CD14-positive monocyte (primary cell): ENCODE measurements around the gene DLX6. TPM values are rescaled to one million over a fixed set of nuclear protein-coding genes. Genes with fewer than 3 reads are reported as not detected.

Experiments used
- DNase-seq, 3 donors: peaks; one replicate each; pipeline ENCODE4 v3.0.0-alpha.2; 2011 to 2022
- H2AFZ ChIP-seq: 2 replicates; pipeline ENCODE4 v1.6.0; 2012; ENCODE audit warnings: mild to moderate bottlenecking, low read depth, low read length, inconsistent platforms; ENCODE audit not compliant: insufficient read depth, poor library complexity, severe bottlenecking
- H3K27ac ChIP-seq, 2 donors: 1 replicate in 1 of 2; 2 replicates in 1 of 2; pipeline ENCODE4 v1.5.1; 2012 to 2013; ENCODE audit warnings: low read length in 2 of 2, control low read depth in 1 of 2, inconsistent platforms in 1 of 2, low read depth in 1 of 2, mild to moderate bottlenecking in 1 of 2
- H3K27me3 ChIP-seq, 2 donors: one replicate each; pipeline versions ENCODE4 v1.6.0 to v1.6.1; 2011 to 2013; ENCODE audit warnings: low read length in 2 of 2; ENCODE audit not compliant: control insufficient read depth in 2 of 2, insufficient read depth in 2 of 2
- H3K36me3 ChIP-seq, 2 donors: replicated peaks in 1 of 2; 1 replicate in 1 of 2; 2 replicates in 1 of 2; pipeline versions ENCODE4 v1.5.1 to v1.6.1; 2012 to 2013; ENCODE audit warnings: low read length in 2 of 2, control low read depth in 1 of 2, inconsistent platforms in 1 of 2, mild to moderate bottlenecking in 1 of 2; ENCODE audit not compliant: insufficient read depth in 2 of 2, control insufficient read depth in 1 of 2
- H3K4me1 ChIP-seq, 2 donors: 1 replicate in 1 of 2; 2 replicates in 1 of 2; pipeline versions ENCODE4 v1.5.1 to v1.6.1; 2012 to 2013; ENCODE audit warnings: low read length in 2 of 2, control low read depth in 1 of 2, inconsistent platforms in 1 of 2, mild to moderate bottlenecking in 1 of 2, moderate library complexity in 1 of 2; ENCODE audit not compliant: insufficient read depth in 2 of 2, control insufficient read depth in 1 of 2
- H3K4me2 ChIP-seq: replicated peaks from 2 replicates; pipeline ENCODE3; 2012; ENCODE audit warnings: low read length, moderate library complexity, mild to moderate bottlenecking; ENCODE audit not compliant: poor library complexity, severe bottlenecking; ENCODE audit errors: extremely low read depth
- H3K4me3 ChIP-seq, 3 experiments: fragments of 200-600 bp in 1 of 3; sonication (generic) in 1 of 3; replicated peaks in 1 of 3; 1 replicate in 2 of 3; 2 replicates in 1 of 3; pipeline ENCODE4 v1.5.1; 2011 to 2013; ENCODE audit warnings: low read length in 3 of 3, mild to moderate bottlenecking in 3 of 3, control low read depth in 2 of 3, low read depth in 2 of 3, inconsistent platforms in 1 of 3, moderate library complexity in 1 of 3
- H3K79me2 ChIP-seq: 2 replicates; pipeline ENCODE4 v1.6.0; 2012; ENCODE audit warnings: mild to moderate bottlenecking, control low read depth, inconsistent platforms, low read length, moderate library complexity; ENCODE audit not compliant: insufficient read depth
- H3K9ac ChIP-seq: 2 replicates; pipeline ENCODE4 v1.6.0; 2017; ENCODE audit warnings: low read length, mild to moderate bottlenecking; ENCODE audit not compliant: insufficient read depth, poor library complexity, severe bottlenecking
- H3K9me3 ChIP-seq, 2 donors: replicated peaks in 1 of 2; 1 replicate in 1 of 2; 2 replicates in 1 of 2; pipeline versions ENCODE4 v1.5.1 to v1.6.1; 2012 to 2013; ENCODE audit warnings: low read length in 2 of 2, control low read depth in 1 of 2; ENCODE audit not compliant: control insufficient read depth in 1 of 2, insufficient read depth in 1 of 2
- H4K20me1 ChIP-seq: 2 replicates; pipeline ENCODE4 v1.6.0; 2012; ENCODE audit warnings: mild to moderate bottlenecking, low read length, control low read depth, moderate library complexity; ENCODE audit not compliant: insufficient read depth
- H3K27ac Mint-ChIP-seq, 7 donors: one replicate each; pipeline ENCODE4 v1.8.0; 2020; ENCODE audit warnings: mild to moderate bottlenecking in 7 of 7, mixed read lengths in 7 of 7, moderate library complexity in 6 of 7, inconsistent platforms in 2 of 7
- H3K27me3 Mint-ChIP-seq, 3 donors: one replicate each; pipeline ENCODE4 v1.8.0; 2021 to 2022; ENCODE audit warnings: low read depth in 3 of 3, mild to moderate bottlenecking in 3 of 3, mixed read lengths in 3 of 3, moderate library complexity in 3 of 3, inconsistent platforms in 1 of 3
- H3K36me3 Mint-ChIP-seq, 2 donors: one replicate each; pipeline ENCODE4 v1.8.0; 2020; ENCODE audit warnings: mixed read lengths in 2 of 2, inconsistent platforms in 1 of 2, mild to moderate bottlenecking in 1 of 2
- H3K4me1 Mint-ChIP-seq: one replicate; pipeline ENCODE4 v1.8.0; 2020; ENCODE audit warnings: mild to moderate bottlenecking, mixed read lengths
- H3K4me3 Mint-ChIP-seq, 2 donors: one replicate each; pipeline ENCODE4 v1.8.0; 2020; ENCODE audit warnings: mild to moderate bottlenecking in 2 of 2, mixed read lengths in 2 of 2, moderate library complexity in 1 of 2
- H3K9me3 Mint-ChIP-seq, 7 donors: one replicate each; pipeline ENCODE4 v1.8.0; 2020 to 2022; ENCODE audit warnings: mixed read lengths in 7 of 7, mild to moderate bottlenecking in 6 of 7, moderate library complexity in 6 of 7, inconsistent platforms in 2 of 7
- WGBS: methylation state at CpG from one replicate; pipeline ENCODE4 v1.1.5; 2013; ENCODE audit warnings: missing lambda C conversion rate; ENCODE audit not compliant: insufficient coverage; 5-methylcytosine and 5-hydroxymethylcytosine counted together
- intact Hi-C, 2 donors: fragments of 100-400 bp; cut with micrococcal nuclease; formaldehyde crosslinking; loops; one replicate each; pipeline versions ENCODE4 v1.15.0 to v1.15.1; 2023
- polyA plus RNA-seq, 3 donors: library from polyadenylated mRNA; depleted of rRNA in 1 of 3; unstranded in 2 of 3; stranded (reverse) in 1 of 3; fragments of 300-500 nt in 2 of 3; fragments of >200 nt in 1 of 3; fragmentation: Illumina TruSeq in 2 of 3; gene quantifications; 1 replicate in 2 of 3; 2 replicates in 1 of 3; pipeline ENCODE4 v1.2.3, GENCODE V29; 2012 to 2021
- TF ChIP-seq, protein P1 (sequence below): fragments of 200-600 bp; IDR thresholded peaks from one replicate; pipeline ENCODE4 v1.8.0; 2022; ENCODE audit warnings: antibody characterized with exemption, mild to moderate bottlenecking

DLX6 gene
- polyA plus RNA-seq, 3 donors, result not detected

- H3K4me1 ChIP-seq, result no peaks in the 10 kb centered on the region
- H3K4me1 Mint-ChIP-seq, result no peaks in the 10 kb centered on the region
- peaks cover 3 to 77% of the 10 kb centered on the region in 2 donors for H3K9me3 ChIP-seq
- peaks cover 93 to 97% of the 10 kb centered on the region in 2 donors for H3K27me3 ChIP-seq
- intact Hi-C loops, result no loop called here
- H3K27ac Mint-ChIP-seq, result no peak overlapping the region
- H3K36me3 ChIP-seq, result no peaks in the 10 kb centered on the region
- no peak overlapping the region for H3K4me2 ChIP-seq
- peaks cover 0 to 9% of the 10 kb centered on the region in 2 donors for H3K36me3 Mint-ChIP-seq
- peaks cover 97 to 100% (median 100%) of the 10 kb centered on the region in 3 donors for H3K27me3 Mint-ChIP-seq
- H3K9me3 Mint-ChIP-seq, result peaks cover 0 to 39% (median 18%) of the 10 kb centered on the region in 7 donors
- no peak for DNase-seq
- H2AFZ ChIP-seq, result no peak overlapping the region
- H3K27ac ChIP-seq, result no peak overlapping the region
- 6% methylated on average over 12 of the region's 14 CpGs for WGBS
- no peaks in the 10 kb centered on the region for H3K79me2 ChIP-seq
- peak overlapping the region in 1 of 2 donors; percentile 84 for H3K4me3 Mint-ChIP-seq
- H4K20me1 ChIP-seq, result no peaks in the 10 kb centered on the region
- H3K9ac ChIP-seq, result no peak overlapping the region
- TF ChIP-seq, protein P1, sequence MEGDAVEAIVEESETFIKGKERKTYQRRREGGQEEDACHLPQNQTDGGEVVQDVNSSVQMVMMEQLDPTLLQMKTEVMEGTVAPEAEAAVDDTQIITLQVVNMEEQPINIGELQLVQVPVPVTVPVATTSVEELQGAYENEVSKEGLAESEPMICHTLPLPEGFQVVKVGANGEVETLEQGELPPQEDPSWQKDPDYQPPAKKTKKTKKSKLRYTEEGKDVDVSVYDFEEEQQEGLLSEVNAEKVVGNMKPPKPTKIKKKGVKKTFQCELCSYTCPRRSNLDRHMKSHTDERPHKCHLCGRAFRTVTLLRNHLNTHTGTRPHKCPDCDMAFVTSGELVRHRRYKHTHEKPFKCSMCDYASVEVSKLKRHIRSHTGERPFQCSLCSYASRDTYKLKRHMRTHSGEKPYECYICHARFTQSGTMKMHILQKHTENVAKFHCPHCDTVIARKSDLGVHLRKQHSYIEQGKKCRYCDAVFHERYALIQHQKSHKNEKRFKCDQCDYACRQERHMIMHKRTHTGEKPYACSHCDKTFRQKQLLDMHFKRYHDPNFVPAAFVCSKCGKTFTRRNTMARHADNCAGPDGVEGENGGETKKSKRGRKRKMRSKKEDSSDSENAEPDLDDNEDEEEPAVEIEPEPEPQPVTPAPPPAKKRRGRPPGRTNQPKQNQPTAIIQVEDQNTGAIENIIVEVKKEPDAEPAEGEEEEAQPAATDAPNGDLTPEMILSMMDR, result no peak
- no peak overlapping the region for H3K4me3 ChIP-seq
Observed at GRCh38 chr7:96998744-96999143, 6.6 kb upstream of the DLX6 start.

DNA sequence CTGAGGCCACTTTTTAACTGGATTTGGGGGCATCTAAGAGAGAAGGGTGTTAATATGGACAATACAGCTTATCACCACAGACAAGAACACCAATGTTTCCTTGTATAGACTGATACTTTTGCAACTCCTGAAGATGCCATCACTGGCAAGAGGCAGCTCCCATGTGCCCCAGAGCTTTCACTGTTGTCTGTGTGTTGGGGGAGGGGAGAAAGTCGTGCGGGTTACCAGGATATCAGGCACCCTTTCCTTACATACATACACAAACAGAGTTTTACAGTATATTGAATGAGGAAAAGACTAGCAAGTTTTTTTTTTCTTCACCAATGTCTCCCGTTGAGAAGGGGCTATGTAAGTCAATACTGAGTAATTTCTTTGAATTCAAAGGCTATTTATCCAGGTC lies 4.1 kb upstream of the DLX6 start:
- intact Hi-C loops, result no loop called here
- H3K79me2 ChIP-seq, result no peaks in the 10 kb centered on the region
- H3K4me3 ChIP-seq, result no peak overlapping the region
- H3K4me1 Mint-ChIP-seq, result peaks cover 10% of the 10 kb centered on the region
- H3K27me3 ChIP-seq, result peaks cover 91 to 96% of the 10 kb centered on the region in 2 donors
- H2AFZ ChIP-seq, result no peak overlapping the region
- no peak for DNase-seq
- H3K36me3 Mint-ChIP-seq, result peaks cover 0 to 9% of the 10 kb centered on the region in 2 donors
- H3K9me3 Mint-ChIP-seq, result peaks cover 0 to 42% (median 23%) of the 10 kb centered on the region in 7 donors
- TF ChIP-seq, protein P1, result no peak
- H3K4me3 Mint-ChIP-seq, result peak overlapping the region in 1 of 2 donors; percentile 77
- no peak overlapping the region for H3K9ac ChIP-seq
- H3K9me3 ChIP-seq, result peaks cover 10 to 76% of the 10 kb centered on the region in 2 donors
- no peak overlapping the region for H3K4me2 ChIP-seq
- no CpG with 5 or more reads among the region's 3 CpGs for WGBS
- no peak overlapping the region for H3K27ac ChIP-seq
- H3K27ac Mint-ChIP-seq, result no peak overlapping the region
- peaks cover 0 to 7% of the 10 kb centered on the region in 2 donors for H3K4me1 ChIP-seq
- peaks cover 97 to 100% (median 100%) of the 10 kb centered on the region in 3 donors for H3K27me3 Mint-ChIP-seq
- H3K36me3 ChIP-seq, result no peaks in the 10 kb centered on the region
- H4K20me1 ChIP-seq, result no peaks in the 10 kb centered on the region
